ENCODE results near the gene EMP3. TPM values are rescaled to one million over a fixed set of nuclear protein-coding genes. Genes with fewer than 3 reads are reported as not detected.
A peak's percentile ranks its signal among the peaks of the same experiment; 100 is the strongest.

EMP3 gene
- total RNA-seq, 4 donors from 2014 or later, result 4.7 to 21.5 (median 10.5) TPM

DNA sequence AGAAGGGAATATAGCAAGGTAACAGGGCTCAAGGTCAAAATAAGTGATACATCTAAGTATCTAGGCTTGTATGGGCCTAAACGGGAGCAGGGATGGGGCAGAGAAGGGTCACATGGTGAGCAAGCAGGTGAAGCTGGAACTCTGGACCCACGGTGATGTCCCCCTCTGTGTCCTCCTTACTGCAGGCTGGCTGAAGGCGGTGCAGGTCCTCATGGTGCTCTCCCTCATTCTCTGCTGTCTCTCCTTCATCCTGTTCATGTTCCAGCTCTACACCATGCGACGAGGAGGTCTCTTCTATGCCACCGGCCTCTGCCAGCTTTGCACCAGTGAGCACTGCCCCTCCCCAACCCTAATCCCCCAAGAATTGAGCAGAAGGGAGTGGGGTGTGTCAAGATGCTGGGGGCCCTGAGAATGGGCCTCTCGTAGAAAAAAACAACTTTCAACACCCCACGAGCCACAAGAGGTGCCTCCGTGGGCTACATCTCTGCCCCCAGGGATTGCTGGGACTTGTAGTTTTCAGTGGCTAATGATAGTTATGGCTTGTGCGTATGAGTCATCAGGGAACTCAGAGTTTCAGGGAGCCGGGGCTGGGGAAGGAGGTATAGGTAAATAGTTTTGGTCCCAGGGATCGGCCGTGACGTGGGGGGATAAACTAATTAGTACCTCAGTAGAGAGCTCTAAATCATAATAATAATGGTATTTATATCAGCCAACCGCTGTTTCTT lies 4.0 kb downstream of the EMP3 start:
- Histone ChIP-seq H3K36me3 (no peaks in the 10 kb centered on the region), H3K27ac (peak overlapping the region; percentile 80 to 95 (median 88)), H3K4me1 (peaks cover 6 to 49% (median 17%) of the 10 kb centered on the region in 4 donors), H3K9me3 (no peaks in the 10 kb centered on the region), H3K4me3 (peak overlapping the region in 3 of 4 donors; percentile 7 to 69 (median 53)), H3K27me3 (no peaks in the 10 kb centered on the region)
- DNase-seq, result peak in 2 of 3 donors; percentile 54 to 65
- TF ChIP-seq POLR2A (IDR thresholded peaks at IDR 0.05), result no peak
- TF ChIP-seq, protein P1, sequence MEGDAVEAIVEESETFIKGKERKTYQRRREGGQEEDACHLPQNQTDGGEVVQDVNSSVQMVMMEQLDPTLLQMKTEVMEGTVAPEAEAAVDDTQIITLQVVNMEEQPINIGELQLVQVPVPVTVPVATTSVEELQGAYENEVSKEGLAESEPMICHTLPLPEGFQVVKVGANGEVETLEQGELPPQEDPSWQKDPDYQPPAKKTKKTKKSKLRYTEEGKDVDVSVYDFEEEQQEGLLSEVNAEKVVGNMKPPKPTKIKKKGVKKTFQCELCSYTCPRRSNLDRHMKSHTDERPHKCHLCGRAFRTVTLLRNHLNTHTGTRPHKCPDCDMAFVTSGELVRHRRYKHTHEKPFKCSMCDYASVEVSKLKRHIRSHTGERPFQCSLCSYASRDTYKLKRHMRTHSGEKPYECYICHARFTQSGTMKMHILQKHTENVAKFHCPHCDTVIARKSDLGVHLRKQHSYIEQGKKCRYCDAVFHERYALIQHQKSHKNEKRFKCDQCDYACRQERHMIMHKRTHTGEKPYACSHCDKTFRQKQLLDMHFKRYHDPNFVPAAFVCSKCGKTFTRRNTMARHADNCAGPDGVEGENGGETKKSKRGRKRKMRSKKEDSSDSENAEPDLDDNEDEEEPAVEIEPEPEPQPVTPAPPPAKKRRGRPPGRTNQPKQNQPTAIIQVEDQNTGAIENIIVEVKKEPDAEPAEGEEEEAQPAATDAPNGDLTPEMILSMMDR (IDR thresholded peaks at IDR 0.05), result no peak

DNA sequence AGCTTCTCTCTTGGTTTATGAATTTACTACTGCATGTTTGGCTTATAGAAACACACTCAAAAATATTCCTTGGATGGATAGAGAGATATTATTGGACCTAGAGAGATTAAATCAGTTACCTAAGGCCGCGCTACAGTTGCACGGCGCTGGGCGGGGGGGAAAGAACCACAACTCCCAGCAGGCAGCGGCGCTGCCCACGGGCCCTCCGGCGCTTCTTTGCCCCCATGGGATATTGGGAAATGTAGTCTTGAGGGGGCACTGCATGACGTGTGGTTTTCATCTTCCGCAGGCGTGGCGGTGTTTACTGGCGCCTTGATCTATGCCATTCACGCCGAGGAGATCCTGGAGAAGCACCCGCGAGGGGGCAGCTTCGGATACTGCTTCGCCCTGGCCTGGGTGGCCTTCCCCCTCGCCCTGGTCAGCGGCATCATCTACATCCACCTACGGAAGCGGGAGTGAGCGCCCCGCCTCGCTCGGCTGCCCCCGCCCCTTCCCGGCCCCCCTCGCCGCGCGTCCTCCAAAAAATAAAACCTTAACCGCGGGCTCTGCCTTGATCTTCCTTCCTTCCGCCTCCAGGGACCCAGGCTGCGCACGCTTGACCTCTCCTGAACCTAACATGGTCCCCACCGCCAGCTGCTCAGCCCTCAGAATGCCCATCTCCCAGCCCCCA lies 4.8 kb downstream of the EMP3 start:
- H3K36me3 ChIP-seq, result no peaks in the 10 kb centered on the region
- no peaks in the 10 kb centered on the region for H3K27me3 ChIP-seq
- H3K27ac ChIP-seq, result peak overlapping the region; percentile 80 to 95 (median 88)
- no peaks in the 10 kb centered on the region for H3K9me3 ChIP-seq
- peak; percentile 24 to 25 for TF ChIP-seq POLR2A (IDR thresholded peaks at IDR 0.05)
- TF ChIP-seq, protein P1 (IDR thresholded peaks at IDR 0.05), result no peak
- H3K4me3 ChIP-seq, result peak overlapping the region; percentile 32 to 69 (median 46)
- DNase-seq, result peak; percentile 88 to 94 (median 88)
- peaks cover 6 to 42% (median 14%) of the 10 kb centered on the region in 4 donors for H3K4me1 ChIP-seq

DNA sequence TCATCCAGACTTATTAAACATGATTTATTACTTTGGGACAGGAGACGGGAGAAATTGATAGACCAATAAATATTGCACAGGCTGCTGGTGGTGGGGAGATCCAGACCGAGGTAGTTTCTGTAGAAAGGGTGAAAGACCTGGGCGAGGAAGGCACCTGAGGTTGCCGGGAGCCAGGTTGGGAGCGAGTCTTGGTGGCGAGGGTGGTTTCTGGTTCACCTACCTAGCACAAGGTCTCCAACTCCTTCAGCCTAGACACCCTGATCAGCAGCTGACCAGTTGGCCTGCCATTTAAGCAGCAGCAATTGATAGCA lies 7.0 kb downstream of the EMP3 start:
- H3K36me3 ChIP-seq, result no peaks in the 10 kb centered on the region
- H3K27ac ChIP-seq, result peak overlapping the region; percentile 38 to 98 (median 96)
- DNase-seq, result no peak
- H3K9me3 ChIP-seq, result no peaks in the 10 kb centered on the region
- peak overlapping the region; percentile 13 to 75 (median 61) for H3K4me3 ChIP-seq
- TF ChIP-seq POLR2A (IDR thresholded peaks at IDR 0.05), result no peak
- TF ChIP-seq, protein P1 (IDR thresholded peaks at IDR 0.05), result no peak
- H3K4me1 ChIP-seq, result peaks cover 0 to 23% (median 11%) of the 10 kb centered on the region in 4 donors
- H3K27me3 ChIP-seq, result no peaks in the 10 kb centered on the region

DNA sequence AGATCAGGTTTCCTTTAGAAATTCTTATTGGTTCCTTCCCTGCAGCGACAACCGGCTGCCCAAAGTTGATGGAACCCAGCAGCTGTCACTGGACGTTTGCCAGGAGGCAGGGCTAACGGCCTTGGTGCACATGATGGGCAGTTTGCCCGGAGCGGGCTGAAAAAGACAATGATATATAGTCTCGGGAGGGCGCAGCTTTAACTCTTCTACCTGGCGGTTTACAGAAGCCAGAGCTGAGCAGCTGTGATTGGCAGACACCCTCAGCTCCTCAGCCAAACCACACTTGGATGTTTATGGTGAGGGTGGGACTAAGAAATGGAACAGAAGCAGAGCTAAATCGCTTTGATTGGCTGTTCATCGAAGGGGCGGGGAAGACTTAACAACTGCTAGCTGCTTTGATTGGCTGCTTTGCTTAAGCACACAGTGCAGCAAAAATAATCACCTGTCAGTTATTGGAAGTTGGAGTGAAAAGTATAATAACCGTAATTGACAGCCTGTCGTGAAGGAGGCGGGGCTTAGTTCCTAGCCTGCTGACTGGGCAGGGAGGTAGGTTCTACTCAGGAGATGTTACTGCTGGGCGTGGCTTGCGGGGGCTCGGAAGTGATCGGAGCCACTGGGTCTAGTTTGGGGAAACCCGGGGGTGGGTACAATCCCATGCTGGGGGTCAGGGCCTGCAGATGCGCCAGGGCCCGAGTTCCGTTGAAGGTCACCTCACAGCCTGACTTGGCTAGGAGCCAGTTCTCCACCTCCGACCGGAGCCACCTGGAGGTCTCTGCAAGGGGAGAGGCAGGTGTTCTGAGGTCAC lies 7.5 kb downstream of the EMP3 start:
- DNase-seq, result peak; percentile 93 to 99 (median 99)
- Histone ChIP-seq H3K27me3 (no peaks in the 10 kb centered on the region), H3K9me3 (no peaks in the 10 kb centered on the region), H3K36me3 (no peaks in the 10 kb centered on the region), H3K4me3 (peak overlapping the region; percentile 59 to 75 (median 61)), H3K27ac (peak overlapping the region; percentile 95 to 98 (median 96)), H3K4me1 (peaks cover 0 to 21% (median 11%) of the 10 kb centered on the region in 4 donors)
- TF ChIP-seq, protein P1 (IDR thresholded peaks at IDR 0.05), result peak in 1 of 6 experiments; percentile 7
- peak; percentile 82 to 88 for TF ChIP-seq POLR2A (IDR thresholded peaks at IDR 0.05)
